ENCODE data around the gene CD109. TPM values are rescaled to one million over a fixed set of nuclear protein-coding genes. Genes with fewer than 3 reads are reported as not detected.

Gene CD109
- total RNA-seq, 1 donor from 2014 or later, result 27.4 TPM

DNA sequence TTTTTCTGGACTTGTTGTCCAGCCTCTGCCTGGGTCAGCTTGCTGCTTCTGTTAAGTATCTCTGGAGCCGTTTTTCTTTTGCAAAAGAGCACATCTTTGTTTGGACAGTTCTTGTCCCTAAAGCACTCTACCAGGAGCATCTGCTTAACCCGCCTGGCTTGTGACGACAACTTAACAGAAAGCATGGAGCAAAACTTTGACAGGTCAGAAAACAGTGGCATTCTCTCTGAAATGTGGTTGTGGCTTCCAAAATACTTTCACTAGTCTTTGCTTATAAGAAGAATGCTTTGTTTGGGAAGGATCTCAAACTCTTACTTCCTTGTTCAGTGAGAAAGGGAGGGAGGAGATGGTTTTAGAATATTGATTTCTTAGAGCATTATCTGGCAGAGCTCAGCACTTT, 47.6 kb downstream of the CD109 start:
- peaks cover 4% of the 10 kb centered on the region for H3K36me3 ChIP-seq (ENCODE audit: control insufficient read depth, insufficient read depth, low read length)
- TF ChIP-seq, protein P1, sequence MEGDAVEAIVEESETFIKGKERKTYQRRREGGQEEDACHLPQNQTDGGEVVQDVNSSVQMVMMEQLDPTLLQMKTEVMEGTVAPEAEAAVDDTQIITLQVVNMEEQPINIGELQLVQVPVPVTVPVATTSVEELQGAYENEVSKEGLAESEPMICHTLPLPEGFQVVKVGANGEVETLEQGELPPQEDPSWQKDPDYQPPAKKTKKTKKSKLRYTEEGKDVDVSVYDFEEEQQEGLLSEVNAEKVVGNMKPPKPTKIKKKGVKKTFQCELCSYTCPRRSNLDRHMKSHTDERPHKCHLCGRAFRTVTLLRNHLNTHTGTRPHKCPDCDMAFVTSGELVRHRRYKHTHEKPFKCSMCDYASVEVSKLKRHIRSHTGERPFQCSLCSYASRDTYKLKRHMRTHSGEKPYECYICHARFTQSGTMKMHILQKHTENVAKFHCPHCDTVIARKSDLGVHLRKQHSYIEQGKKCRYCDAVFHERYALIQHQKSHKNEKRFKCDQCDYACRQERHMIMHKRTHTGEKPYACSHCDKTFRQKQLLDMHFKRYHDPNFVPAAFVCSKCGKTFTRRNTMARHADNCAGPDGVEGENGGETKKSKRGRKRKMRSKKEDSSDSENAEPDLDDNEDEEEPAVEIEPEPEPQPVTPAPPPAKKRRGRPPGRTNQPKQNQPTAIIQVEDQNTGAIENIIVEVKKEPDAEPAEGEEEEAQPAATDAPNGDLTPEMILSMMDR (IDR thresholded peaks at IDR 0.05; ENCODE audit: insufficient read depth, low read length, severe bottlenecking), result no peak
- no peak for DNase-seq (ENCODE audit: low read depth)
- no peak for FAIRE-seq
- no peaks in the 10 kb centered on the region for H3K27me3 ChIP-seq (ENCODE audit: control insufficient read depth, insufficient read depth, low read length)
- no peak overlapping the region for H3K4me3 ChIP-seq (ENCODE audit: low read depth, low read length)

GRCh38 chr6:73746787-73747186, 50.8 kb downstream of the CD109 start:
- no peak for DNase-seq (ENCODE audit: low read depth)
- Histone ChIP-seq H3K4me3 (ENCODE audit: low read depth, low read length) (no peak overlapping the region), H3K27me3 (ENCODE audit: control insufficient read depth, insufficient read depth, low read length) (no peaks in the 10 kb centered on the region), H3K36me3 (ENCODE audit: control insufficient read depth, insufficient read depth, low read length) (peaks cover 6% of the 10 kb centered on the region)
- FAIRE-seq, result no peak
- TF ChIP-seq, protein P1 (IDR thresholded peaks at IDR 0.05; ENCODE audit: insufficient read depth, low read length, severe bottlenecking), result no peak

DNA sequence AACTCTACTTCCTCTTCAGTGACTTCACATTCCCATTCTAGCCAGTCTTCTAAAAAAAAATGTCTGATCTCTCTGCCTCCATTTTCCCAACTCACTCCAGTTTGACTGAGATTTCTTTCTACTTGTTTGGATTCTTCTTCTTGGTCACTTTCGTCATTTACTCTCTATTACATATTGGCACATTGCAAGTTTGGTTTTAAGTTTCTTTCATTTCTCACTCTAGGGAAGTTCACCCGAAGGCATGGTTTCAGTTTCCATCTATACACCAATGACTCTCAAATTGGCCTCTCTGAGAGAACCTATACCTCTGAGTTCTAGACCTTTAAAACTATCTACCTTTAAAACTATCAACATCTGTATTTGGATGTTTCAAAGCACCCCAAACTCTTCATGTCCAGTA, 51.3 kb downstream of the CD109 start:
- FAIRE-seq, result no peak
- Histone ChIP-seq H3K4me3 (ENCODE audit: low read depth, low read length) (no peak overlapping the region), H3K27me3 (ENCODE audit: control insufficient read depth, insufficient read depth, low read length) (no peaks in the 10 kb centered on the region), H3K36me3 (ENCODE audit: control insufficient read depth, insufficient read depth, low read length) (peaks cover 6% of the 10 kb centered on the region)
- TF ChIP-seq, protein P1 (IDR thresholded peaks at IDR 0.05; ENCODE audit: insufficient read depth, low read length, severe bottlenecking), result no peak
- no peak for DNase-seq (ENCODE audit: low read depth)

DNA sequence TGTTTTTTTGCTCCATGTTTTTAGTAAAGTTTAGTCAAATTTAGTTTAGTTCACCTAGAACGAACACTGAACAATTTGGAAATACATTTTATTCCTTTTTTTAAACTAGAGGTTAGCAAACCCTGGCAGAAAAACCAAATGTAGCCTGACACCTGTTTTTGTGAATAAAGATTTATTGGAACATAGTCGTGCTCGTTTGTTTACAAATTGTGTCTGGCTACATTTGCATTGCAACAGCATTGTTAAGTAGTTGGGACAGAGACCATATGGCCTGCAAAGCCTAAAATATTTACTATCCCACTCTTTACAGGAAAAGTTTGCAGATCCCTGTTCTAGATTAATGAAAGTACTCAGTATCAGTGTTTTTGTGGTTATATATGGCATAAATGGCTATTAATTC, 56.9 kb downstream of the CD109 start:
- Histone ChIP-seq H3K4me3 (ENCODE audit: low read depth, low read length) (no peak overlapping the region), H3K27me3 (ENCODE audit: control insufficient read depth, insufficient read depth, low read length) (no peaks in the 10 kb centered on the region), H3K36me3 (ENCODE audit: control insufficient read depth, insufficient read depth, low read length) (peaks cover 2% of the 10 kb centered on the region)
- FAIRE-seq (no peak), DNase-seq (ENCODE audit: low read depth) (no peak)
- TF ChIP-seq, protein P1 (IDR thresholded peaks at IDR 0.05; ENCODE audit: insufficient read depth, low read length, severe bottlenecking), result no peak

DNA sequence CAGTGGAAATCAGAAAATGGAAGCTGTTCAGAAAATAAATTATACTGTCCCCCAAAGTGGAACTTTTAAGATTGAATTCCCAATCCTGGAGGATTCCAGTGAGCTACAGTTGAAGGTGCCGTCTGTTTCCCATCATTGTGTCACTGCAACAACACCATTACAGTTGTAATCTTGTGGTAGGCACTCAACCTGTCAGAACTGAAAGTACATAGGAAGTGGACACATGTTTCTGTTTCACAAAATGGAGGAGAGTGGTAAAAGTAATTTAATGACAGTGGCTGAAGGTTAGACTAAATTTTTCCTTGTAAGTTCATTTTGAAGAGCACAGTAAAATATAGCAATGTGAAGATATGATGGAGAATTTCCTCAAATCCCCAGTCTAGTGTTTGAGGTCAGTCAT, 70.0 kb downstream of the CD109 start:
- Histone ChIP-seq H3K36me3 (ENCODE audit: control insufficient read depth, insufficient read depth, low read length) (peaks cover 5% of the 10 kb centered on the region), H3K27me3 (ENCODE audit: control insufficient read depth, insufficient read depth, low read length) (no peaks in the 10 kb centered on the region), H3K4me3 (ENCODE audit: low read depth, low read length) (no peak overlapping the region)
- FAIRE-seq (no peak), DNase-seq (ENCODE audit: low read depth) (no peak)
- TF ChIP-seq, protein P1 (IDR thresholded peaks at IDR 0.05; ENCODE audit: insufficient read depth, low read length, severe bottlenecking), result no peak

GRCh38 chr6:73768558-73768957, 72.6 kb downstream of the CD109 start:
- DNase-seq (ENCODE audit: low read depth), result no peak
- no peak overlapping the region for H3K4me3 ChIP-seq (ENCODE audit: low read depth, low read length)
- H3K36me3 ChIP-seq (ENCODE audit: control insufficient read depth, insufficient read depth, low read length), result peaks cover 5% of the 10 kb centered on the region
- no peaks in the 10 kb centered on the region for H3K27me3 ChIP-seq (ENCODE audit: control insufficient read depth, insufficient read depth, low read length)
- TF ChIP-seq, protein P1 (IDR thresholded peaks at IDR 0.05; ENCODE audit: insufficient read depth, low read length, severe bottlenecking), result no peak
- FAIRE-seq, result no peak
